Frontal cortex (tissue), 4 donors: ENCODE results near the gene HIRA. TPM values are rescaled to one million over a fixed set of nuclear protein-coding genes. Genes with fewer than 3 reads are reported as not detected.

Experiments
- DNase-seq, 2 donors: peaks; one replicate each; pipeline ENCODE4 v3.0.0; 2012; ENCODE audit warnings: low spot score in 2 of 2
- FAIRE-seq: peaks from 2 replicates; lab custom pipeline; 2012; peaks lifted over from hg19 to GRCh38; lab: Jason Lieb, UNC
- total RNA-seq: library from RNA; depleted of rRNA; stranded (reverse); fragments of >200 nt; gene quantifications from one replicate; pipeline ENCODE4 v1.2.3, GENCODE V29; 2014
- donor health status: control.
- donor health status: control.
- donor health status: control.

HIRA gene
- total RNA-seq, 1 donor from 2014 or later: 21.6 TPM

DNA sequence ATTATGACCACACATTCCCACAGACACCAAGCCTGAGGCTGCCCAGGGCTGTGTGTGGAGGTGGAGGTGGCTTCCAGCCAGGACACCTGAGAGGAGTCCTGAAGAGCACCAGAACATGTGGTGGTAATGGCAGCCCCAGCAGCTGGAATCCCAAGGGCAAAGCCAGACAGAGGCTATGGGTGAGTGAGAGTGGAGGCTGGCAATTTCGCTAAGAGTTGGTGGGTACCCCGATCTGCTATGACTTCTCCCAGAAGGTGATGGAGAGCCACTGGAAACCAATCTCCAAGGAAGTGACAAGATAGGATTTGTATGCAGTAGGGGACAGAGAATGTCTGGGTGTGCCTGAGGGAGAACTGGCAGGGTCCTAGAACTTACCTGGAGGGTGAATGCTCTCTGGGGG, 70.7 kb downstream of the HIRA start:
- no peak for FAIRE-seq
- no peak for DNase-seq

DNA sequence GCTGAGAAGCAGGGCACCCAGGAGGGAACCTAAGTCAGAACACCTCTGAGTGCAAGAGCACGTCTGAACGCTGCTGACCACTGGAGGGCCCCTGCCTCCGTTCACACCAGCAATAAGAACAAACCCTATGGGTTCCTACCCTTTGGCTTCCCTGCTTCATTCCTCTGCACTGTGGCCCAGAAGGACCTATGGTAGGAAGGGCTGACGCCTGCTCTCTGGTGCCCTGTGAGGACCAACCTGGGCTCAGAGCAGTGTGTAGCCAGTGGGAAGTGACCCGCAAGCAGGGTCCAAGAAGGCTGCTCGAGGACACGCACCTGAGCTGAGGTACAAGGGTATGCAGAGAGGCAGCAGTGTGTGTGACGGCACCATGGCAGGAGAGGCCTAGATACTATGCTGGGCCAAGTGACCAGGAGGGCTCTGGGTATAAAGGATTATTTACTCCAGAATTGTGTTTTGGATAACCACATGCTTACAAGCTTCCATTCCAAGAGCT, 71.2 kb downstream of the HIRA start:
- FAIRE-seq (no peak), DNase-seq (no peak)

GRCh38 chr22:19359554-19360299, 71.8 kb downstream of the HIRA start:
- FAIRE-seq (no peak), DNase-seq (no peak)

GRCh38 chr22:19358703-19359553, 72.6 kb downstream of the HIRA start:
- DNase-seq (no peak), FAIRE-seq (no peak)

DNA sequence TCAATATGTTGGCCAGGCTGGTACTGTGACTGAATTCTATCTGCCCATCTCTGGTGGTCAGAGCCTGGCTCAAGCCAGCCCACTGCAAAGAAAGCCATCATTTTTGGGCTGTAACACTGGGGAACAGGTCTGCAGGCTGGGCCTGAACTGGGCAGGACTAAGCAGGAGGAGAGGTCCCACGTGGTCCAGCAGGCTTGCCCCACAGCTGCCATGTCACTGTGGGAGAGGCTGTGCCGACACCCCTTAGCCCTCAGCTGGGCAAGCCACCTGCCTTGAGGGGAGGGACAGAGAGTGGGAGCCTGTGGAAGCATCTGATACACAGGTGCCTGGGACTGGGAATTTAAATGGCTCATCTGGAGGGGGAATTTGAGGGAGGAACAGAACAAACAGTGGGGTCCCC, 73.3 kb downstream of the HIRA start:
- FAIRE-seq: no peak
- DNase-seq: no peak

DNA sequence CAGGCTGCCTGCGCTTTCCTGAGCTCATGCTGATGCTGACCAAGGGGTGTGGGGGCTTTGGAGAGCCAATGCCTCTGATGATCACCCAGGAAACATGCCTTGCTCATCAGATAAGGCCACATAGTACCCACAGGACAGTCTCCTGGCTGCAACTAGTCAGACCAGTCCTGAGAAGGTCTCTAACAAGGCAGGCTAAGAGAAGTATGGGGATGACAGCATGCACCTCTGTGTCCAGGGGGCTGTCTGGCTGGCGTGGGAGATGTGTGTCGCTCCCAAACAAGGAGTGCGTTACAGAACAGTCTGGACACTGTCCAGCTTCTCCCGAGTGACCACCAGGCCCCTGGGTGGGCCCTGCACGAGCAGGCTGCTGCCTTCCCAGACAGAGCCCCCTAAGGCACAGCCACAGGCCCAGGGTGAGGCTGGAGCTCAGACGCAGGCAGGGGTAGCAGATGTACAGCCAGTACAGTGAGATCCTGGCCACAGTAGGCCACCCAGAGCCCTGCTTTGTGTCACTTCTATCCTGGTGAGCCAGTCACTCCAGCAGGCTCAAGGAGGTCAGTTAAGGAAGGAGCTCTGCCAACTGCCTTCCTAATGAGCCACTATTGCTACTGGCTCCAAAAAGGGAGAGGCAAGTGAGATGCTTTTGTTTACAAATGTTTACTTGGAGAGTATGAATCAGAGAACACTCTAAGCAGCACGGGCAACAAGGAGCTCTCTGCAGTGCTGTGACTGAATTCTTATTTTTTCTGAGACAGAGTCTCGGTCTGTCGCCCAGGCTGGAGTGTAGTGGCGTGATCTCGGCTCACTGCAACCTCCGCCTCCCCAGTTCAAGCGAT, 74.0 kb downstream of the HIRA start:
- DNase-seq (peak in 1 of 2 donors; percentile 45), FAIRE-seq (no peak)

DNA sequence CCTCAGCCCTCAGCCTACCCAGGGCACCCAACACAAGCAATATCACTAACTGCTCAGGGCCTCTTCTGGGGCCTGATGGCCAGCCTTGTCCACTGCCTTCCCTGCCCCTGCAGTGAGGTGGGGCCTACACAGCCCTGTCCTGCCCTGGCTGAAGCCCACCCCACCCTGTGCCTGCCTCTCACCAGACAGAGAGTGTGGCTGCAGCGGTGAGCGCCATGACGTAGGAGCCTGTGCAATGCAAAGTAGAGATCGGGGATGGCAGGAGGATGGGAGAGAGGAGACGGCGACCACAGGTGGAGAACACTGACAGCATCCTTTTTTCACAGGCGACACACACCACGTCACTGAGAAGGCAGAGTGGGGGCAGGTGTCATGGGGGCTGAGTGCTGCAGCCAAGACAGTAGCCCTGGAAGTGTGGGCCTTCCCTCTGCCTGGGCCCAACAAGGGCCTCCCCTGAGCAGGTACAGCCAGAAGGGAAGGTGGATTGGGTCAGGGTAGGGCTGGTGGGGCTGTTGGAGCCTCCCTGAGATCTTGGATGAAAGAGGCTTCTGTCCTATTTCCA, 74.7 kb downstream of the HIRA start:
- no peak for DNase-seq
- no peak for FAIRE-seq

GRCh38 chr22:19355413-19356157, 75.9 kb downstream of the HIRA start:
- DNase-seq (no peak), FAIRE-seq (no peak)

DNA sequence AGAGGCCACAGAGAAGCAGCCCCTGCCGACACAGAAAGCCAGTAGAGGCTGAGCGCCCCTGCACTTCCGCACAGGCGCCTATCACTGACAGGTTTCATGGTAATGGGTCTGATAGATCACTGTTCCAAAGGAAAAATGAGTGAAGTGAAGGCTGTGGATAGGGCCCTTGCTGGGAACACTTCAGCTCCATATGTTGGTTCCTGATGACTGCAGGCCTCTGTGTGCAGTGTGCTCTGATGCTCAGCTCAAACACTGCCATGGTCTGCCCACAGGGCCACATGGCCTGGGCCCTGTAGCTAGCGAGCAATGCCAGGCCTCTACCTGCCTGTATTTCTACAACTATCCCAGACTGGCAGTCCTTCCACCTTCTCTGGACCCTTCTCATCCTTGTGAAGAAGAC, 77.3 kb downstream of the HIRA start:
- FAIRE-seq: no peak
- DNase-seq: no peak

- DNase-seq (no peak), FAIRE-seq (no peak)
Measured at GRCh38 chr22:19353363-19354131, 78.0 kb downstream of the HIRA start.

- FAIRE-seq (no peak), DNase-seq (no peak)
Measured at GRCh38 chr22:19352766-19353165, 78.8 kb downstream of the HIRA start.

- FAIRE-seq: no peak
- DNase-seq: no peak
Measured at GRCh38 chr22:19352217-19352616, 79.3 kb downstream of the HIRA start.

DNA sequence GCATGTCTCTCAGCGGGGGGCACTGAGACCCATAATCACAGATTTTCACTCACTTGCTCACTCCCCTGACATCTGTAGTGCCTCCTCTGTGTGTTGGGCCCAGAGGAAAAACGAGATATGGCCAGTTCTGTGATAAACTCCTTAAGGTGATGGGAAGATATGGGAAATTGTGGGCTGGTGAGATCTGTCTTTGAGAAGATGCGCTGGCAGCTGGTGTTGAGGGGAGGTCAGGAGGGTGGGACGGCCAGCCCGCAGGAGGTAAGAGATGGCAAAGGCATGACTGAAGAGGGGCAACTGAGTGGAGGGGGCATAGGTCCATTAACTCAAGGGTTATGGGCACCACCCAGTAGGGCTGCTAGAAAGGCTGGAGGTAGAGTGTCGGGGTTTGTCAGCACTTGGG, 79.9 kb downstream of the HIRA start:
- DNase-seq (no peak), FAIRE-seq (no peak)

DNA sequence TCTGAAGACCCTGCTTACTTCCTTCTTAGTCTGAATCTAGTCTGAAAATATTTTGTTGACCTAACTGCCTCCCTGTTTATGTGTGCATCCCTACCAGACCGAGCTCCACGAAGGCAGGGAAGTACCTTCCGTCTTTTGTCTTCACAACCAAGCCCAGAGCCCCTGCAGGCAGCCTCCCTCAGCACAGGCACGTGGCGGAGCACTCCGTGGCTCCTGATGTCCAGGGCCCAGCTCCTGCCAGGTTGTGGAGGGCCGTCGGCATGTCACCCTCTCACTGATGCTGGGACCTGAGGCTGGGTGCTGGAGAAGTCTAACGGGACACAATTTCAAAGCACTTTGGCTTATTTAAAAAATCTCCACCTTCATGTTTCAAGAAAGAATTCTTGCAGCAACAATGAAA, 80.6 kb downstream of the HIRA start:
- FAIRE-seq: no peak
- no peak for DNase-seq

- no peak for FAIRE-seq
Measured at GRCh38 chr22:19350476-19350859, 81.1 kb downstream of the HIRA start.

GRCh38 chr22:19349778-19350475, 81.6 kb downstream of the HIRA start:
- FAIRE-seq: no peak
- no peak for DNase-seq

More at GRCh38 chr22:19350476-19350859, 81.1 kb downstream of the HIRA start:
- no peak for DNase-seq

DNA sequence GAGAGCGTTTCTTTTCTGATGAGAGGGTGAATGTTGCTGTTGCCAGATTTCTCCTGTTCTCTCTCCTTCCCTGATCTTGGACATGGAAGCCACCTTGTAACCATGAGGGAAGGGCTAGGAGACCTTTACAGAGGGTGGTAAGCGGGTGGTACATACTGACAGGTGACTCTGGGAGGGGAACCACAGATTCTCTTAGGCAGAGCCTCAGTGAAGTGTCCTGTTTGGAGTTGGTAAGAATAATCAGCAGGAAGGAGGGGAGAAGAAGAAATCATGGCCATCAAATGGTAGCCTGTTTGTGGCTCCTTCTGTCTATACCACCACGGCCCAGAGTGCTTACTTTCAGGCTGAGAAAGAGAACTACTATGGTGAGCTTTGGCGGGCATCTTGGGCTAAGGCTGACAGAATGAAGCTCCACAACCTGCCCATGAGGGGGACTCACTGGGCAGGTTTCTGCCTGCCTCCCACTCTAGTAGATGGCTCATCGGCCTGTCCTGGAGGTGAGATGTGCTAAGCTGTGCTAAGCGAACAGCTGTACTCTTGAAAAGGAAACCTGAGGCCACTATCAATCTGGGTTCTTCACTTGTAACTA, 84.8 kb downstream of the HIRA start:
- no peak for DNase-seq
- FAIRE-seq: no peak

- no peak for DNase-seq
- FAIRE-seq: no peak
Measured at GRCh38 chr22:19344420-19344819, 87.1 kb downstream of the HIRA start.
